IMR-90 (cell line): Measurements from ENCODE around the gene ACACA.

Source experiments
- CTCF ChIP-seq: conservative IDR thresholded peaks from 2 replicates; pipeline ENCODE4 v1.5.1; 2012; ENCODE audit warnings: mild to moderate bottlenecking, low read depth, low read length, improper control_type of control experiment
- ELK1 ChIP-seq: fragments of 150-350 bp; IDR thresholded peaks from 2 replicates; pipeline ENCODE4 v1.6.1; 2016; ENCODE audit warnings: low read depth, mild to moderate bottlenecking, low read length, moderate library complexity, borderline replicate concordance
- MAFK ChIP-seq: IDR thresholded peaks from 2 replicates; pipeline ENCODE4 v1.6.1; 2012; ENCODE audit warnings: low read depth, low read length, improper control_type of control experiment
- MXI1 ChIP-seq: IDR thresholded peaks from 2 replicates; pipeline ENCODE4 v1.6.1; 2012; ENCODE audit warnings: low read depth, mild to moderate bottlenecking, low read length, moderate library complexity, borderline replicate concordance
- NFE2L2 ChIP-seq: fragments of 150-350 bp; IDR thresholded peaks from 2 replicates; pipeline ENCODE4 v1.6.1; 2016; ENCODE audit warnings: low read depth, mild to moderate bottlenecking, low read length
- POLR2A ChIP-seq: IDR thresholded peaks from 2 replicates; pipeline ENCODE4 v1.6.1; 2012; ENCODE audit warnings: mild to moderate bottlenecking, low read depth, low read length
- RAD21 ChIP-seq: IDR thresholded peaks from 2 replicates; pipeline ENCODE4 v1.6.1; 2012; ENCODE audit warnings: low read length, improper control_type of control experiment
- RCOR1 ChIP-seq: IDR thresholded peaks from 2 replicates; pipeline ENCODE4 v1.6.1; 2012; ENCODE audit warnings: mild to moderate bottlenecking, low read length, improper control_type of control experiment; ENCODE audit not compliant: insufficient replicate concordance
- RFX5 ChIP-seq: IDR thresholded peaks from 2 replicates; pipeline ENCODE4 v1.8.0; 2012; ENCODE audit warnings: low read depth, mild to moderate bottlenecking, low read length, moderate library complexity
- USF2 ChIP-seq: fragments of 150-350 bp; IDR thresholded peaks from 2 replicates; pipeline ENCODE4 v1.6.1; 2017; ENCODE audit warnings: mild to moderate bottlenecking, antibody characterized with exemption, low read length, low read depth

- TF ChIP-seq CTCF (no peak), RAD21 (no peak), NFE2L2 (no peak), MAFK (no peak), POLR2A (no peak), MXI1 (no peak), RFX5 (no peak), RCOR1 (no peak), ELK1 (no peak), USF2 (no peak)
Measured at GRCh38 chr17:37233036-37233435, 173.6 kb downstream of the ACACA start.
